Cerebellar nuclear complex (tissue), 1 donor: ENCODE data around the gene WNT5A.

Source experiments
- DNase-seq, 2 experiments: peaks; one replicate each; lab custom pipeline; 2025; lab: John Stamatoyannopoulos, UW

The WNT5A gene

GRCh38 chr3:55486857-55487380 is at the start of gene WNT5A:
TSS of gene WNT5A (minus strand) at chr3:55487306. CDS start at chr3:55486985, 321 bp downstream.
- no peak for DNase-seq

GRCh38 chr3:55534876-55535275 is 47.8 kb upstream of the WNT5A start:
- no peak for DNase-seq

GRCh38 chr3:55532806-55533205 is 45.7 kb upstream of the WNT5A start:
- DNase-seq, result no peak

GRCh38 chr3:55531321-55531720 is 44.2 kb upstream of the WNT5A start:
- DNase-seq, result no peak

GRCh38 chr3:55527361-55527760 is 40.3 kb upstream of the WNT5A start:
- no peak for DNase-seq

- DNase-seq, result no peak
Measured at GRCh38 chr3:55526332-55527030, 39.4 kb upstream of the WNT5A start.

- no peak for DNase-seq
Measured at GRCh38 chr3:55525436-55525835, 38.3 kb upstream of the WNT5A start.

- DNase-seq, result no peak
Measured at GRCh38 chr3:55524565-55525244, 37.6 kb upstream of the WNT5A start.

GRCh38 chr3:55523471-55523870 is 36.4 kb upstream of the WNT5A start:
- DNase-seq, result no peak

GRCh38 chr3:55521738-55522421 is 34.8 kb upstream of the WNT5A start:
- DNase-seq, result no peak

- DNase-seq, result no peak
Measured at GRCh38 chr3:55521064-55521737, 34.1 kb upstream of the WNT5A start.

- no peak for DNase-seq
Measured at GRCh38 chr3:55519019-55519418, 31.9 kb upstream of the WNT5A start.

GRCh38 chr3:55518451-55518850 is 31.3 kb upstream of the WNT5A start:
- no peak for DNase-seq

- no peak for DNase-seq
Measured at GRCh38 chr3:55516392-55517030, 29.4 kb upstream of the WNT5A start.

GRCh38 chr3:55515550-55516246 is 28.6 kb upstream of the WNT5A start:
- no peak for DNase-seq

GRCh38 chr3:55514962-55515361 is 27.9 kb upstream of the WNT5A start:
- DNase-seq, result no peak

- DNase-seq, result no peak
Measured at GRCh38 chr3:55512571-55513343, 25.7 kb upstream of the WNT5A start.

- DNase-seq, result no peak
Measured at GRCh38 chr3:55511895-55512570, 24.9 kb upstream of the WNT5A start.

GRCh38 chr3:55508335-55508734 is 21.2 kb upstream of the WNT5A start:
- no peak for DNase-seq

GRCh38 chr3:55507808-55508207 is 20.7 kb upstream of the WNT5A start:
- no peak for DNase-seq
